Measurements from ENCODE around the gene SYMPK.

Gene SYMPK

DNA sequence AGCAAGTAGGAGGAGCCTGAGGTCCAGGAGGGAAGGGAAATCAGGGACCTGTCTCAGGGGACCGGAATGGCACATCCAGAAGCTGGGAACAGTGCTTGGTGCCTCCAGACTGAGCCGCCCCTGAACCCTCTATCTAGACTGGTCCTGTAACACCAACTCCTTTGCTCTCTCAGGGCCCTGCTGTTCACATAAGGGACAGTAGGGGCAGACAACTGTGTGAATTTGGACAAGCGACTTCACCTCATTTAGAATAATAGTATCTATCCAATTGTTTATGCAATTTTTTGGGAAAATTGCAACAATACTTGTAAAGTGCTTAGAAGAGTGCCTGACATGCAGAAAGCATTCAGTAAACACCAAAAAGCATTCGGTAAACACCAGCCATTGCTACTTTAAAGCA is 14.0 kb downstream of the SYMPK start:
- Histone ChIP-seq H3K4me3 (ENCODE audit: low read depth in 1 of 2, low read length in 2 of 2) (no peak overlapping the region), H3K4me2 (ENCODE audit: insufficient read depth, low read length) (no peak overlapping the region), H4K20me1 (ENCODE audit: insufficient read depth, low read length) (peaks cover 12% of the 10 kb centered on the region), H3K27me3 (ENCODE audit: insufficient read depth, low read length, poor library complexity) (no peaks in the 10 kb centered on the region), H3K36me3 (ENCODE audit: insufficient read depth, low read length) (peaks cover 97% of the 10 kb centered on the region), H3K4me1 (ENCODE audit: insufficient read depth, low read length) (no peaks in the 10 kb centered on the region), H3K79me2 (ENCODE audit: insufficient read depth, low read length) (no peaks in the 10 kb centered on the region), H2AFZ (ENCODE audit: low read depth, low read length) (no peak overlapping the region), H3K27ac (ENCODE audit: low read length) (no peak overlapping the region), H3K9me3 (ENCODE audit: insufficient read depth, low read length, severe bottlenecking) (no peaks in the 10 kb centered on the region), H3K9ac (ENCODE audit: low read depth, low read length) (no peak overlapping the region)
- ATAC-seq (ENCODE audit: insufficient read depth, low read depth): peak; percentile 69; the same call in 2 of the 3 replicates
- TF ChIP-seq, protein P1, sequence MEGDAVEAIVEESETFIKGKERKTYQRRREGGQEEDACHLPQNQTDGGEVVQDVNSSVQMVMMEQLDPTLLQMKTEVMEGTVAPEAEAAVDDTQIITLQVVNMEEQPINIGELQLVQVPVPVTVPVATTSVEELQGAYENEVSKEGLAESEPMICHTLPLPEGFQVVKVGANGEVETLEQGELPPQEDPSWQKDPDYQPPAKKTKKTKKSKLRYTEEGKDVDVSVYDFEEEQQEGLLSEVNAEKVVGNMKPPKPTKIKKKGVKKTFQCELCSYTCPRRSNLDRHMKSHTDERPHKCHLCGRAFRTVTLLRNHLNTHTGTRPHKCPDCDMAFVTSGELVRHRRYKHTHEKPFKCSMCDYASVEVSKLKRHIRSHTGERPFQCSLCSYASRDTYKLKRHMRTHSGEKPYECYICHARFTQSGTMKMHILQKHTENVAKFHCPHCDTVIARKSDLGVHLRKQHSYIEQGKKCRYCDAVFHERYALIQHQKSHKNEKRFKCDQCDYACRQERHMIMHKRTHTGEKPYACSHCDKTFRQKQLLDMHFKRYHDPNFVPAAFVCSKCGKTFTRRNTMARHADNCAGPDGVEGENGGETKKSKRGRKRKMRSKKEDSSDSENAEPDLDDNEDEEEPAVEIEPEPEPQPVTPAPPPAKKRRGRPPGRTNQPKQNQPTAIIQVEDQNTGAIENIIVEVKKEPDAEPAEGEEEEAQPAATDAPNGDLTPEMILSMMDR (IDR thresholded peaks at IDR 0.05; ENCODE audit: borderline replicate concordance, extremely low read depth, low read length, poor library complexity, severe bottlenecking): peak; percentile 52
- no peak for TF ChIP-seq EZH2 (IDR thresholded peaks at IDR 0.05; ENCODE audit: borderline replicate concordance, low read depth, low read length, severe bottlenecking)
- DNase-seq: no peak

DNA sequence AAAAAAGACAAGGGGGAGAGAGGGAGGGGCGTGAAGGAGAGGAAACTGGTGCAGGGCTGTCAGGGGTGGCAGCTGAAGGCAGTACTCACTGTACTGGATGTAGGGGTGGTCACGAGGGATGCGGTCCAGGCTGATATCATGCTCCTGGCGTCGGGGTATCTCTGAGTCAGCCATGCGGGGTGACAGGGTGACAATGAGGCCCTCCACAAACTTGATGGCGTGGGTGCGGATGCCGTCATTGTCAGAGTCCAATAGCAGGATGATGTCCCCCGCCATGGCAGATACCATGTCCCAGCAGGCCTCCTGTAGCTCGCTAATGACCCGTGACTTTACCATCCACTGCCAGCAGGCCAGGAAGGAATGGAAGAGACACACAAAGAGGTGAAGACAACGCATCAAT is 15.3 kb downstream of the SYMPK start:
- Histone ChIP-seq H3K27me3 (ENCODE audit: insufficient read depth, low read length, poor library complexity) (no peaks in the 10 kb centered on the region), H4K20me1 (ENCODE audit: insufficient read depth, low read length) (peaks cover 8% of the 10 kb centered on the region; the same call in 1 of the 2 replicates), H3K9ac (ENCODE audit: low read depth, low read length) (no peak overlapping the region), H3K9me3 (ENCODE audit: insufficient read depth, low read length, severe bottlenecking) (no peaks in the 10 kb centered on the region), H3K4me2 (ENCODE audit: insufficient read depth, low read length) (no peak overlapping the region), H3K36me3 (ENCODE audit: insufficient read depth, low read length) (peaks cover 97% of the 10 kb centered on the region), H2AFZ (ENCODE audit: low read depth, low read length) (no peak overlapping the region), H3K79me2 (ENCODE audit: insufficient read depth, low read length) (no peaks in the 10 kb centered on the region), H3K4me1 (ENCODE audit: insufficient read depth, low read length) (no peaks in the 10 kb centered on the region), H3K4me3 (ENCODE audit: low read depth in 1 of 2, low read length in 2 of 2) (no peak overlapping the region), H3K27ac (ENCODE audit: low read length) (no peak overlapping the region)
- no peak for DNase-seq
- no peak for TF ChIP-seq EZH2 (IDR thresholded peaks at IDR 0.05; ENCODE audit: borderline replicate concordance, low read depth, low read length, severe bottlenecking)
- TF ChIP-seq, protein P1 (IDR thresholded peaks at IDR 0.05; ENCODE audit: borderline replicate concordance, extremely low read depth, low read length, poor library complexity, severe bottlenecking): no peak
- no peak for ATAC-seq (ENCODE audit: insufficient read depth, low read depth)

DNA sequence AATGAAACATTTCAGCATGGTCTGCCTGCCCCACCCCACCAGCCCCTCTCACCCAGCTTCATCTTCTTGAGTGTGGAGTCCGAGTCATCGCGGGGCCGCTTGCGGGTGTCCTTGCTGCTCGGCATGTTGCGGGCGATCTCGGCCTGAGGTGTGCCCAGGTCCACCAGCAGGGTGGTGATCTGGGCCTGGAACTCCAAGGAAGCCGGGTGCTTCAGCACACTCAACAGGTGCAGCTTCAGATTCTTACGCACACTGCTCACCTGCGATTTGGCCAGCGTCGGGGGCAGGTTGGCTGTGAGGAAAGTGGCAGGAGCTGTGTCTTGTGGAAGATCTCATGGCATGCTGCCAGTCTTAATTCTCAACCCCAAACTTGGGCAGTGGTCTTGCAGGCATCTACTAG is 20.7 kb downstream of the SYMPK start:
- no peak for ATAC-seq (ENCODE audit: insufficient read depth, low read depth)

More for the DNA sequence above, 20.7 kb downstream of the SYMPK start:
- Histone ChIP-seq H3K4me2 (ENCODE audit: insufficient read depth, low read length) (no peak overlapping the region), H3K27ac (ENCODE audit: low read length) (no peak overlapping the region), H4K20me1 (ENCODE audit: insufficient read depth, low read length) (peaks cover 5% of the 10 kb centered on the region), H2AFZ (ENCODE audit: low read depth, low read length) (no peak overlapping the region), H3K36me3 (ENCODE audit: insufficient read depth, low read length) (peaks cover 97% of the 10 kb centered on the region), H3K79me2 (ENCODE audit: insufficient read depth, low read length) (0 out of 2 replicates have a peak, but pooled peaks cover 2% of the 10 kb centered on the region), H3K9ac (ENCODE audit: low read depth, low read length) (no peak overlapping the region), H3K27me3 (ENCODE audit: insufficient read depth, low read length, poor library complexity) (no peaks in the 10 kb centered on the region), H3K4me1 (ENCODE audit: insufficient read depth, low read length) (no peaks in the 10 kb centered on the region), H3K9me3 (ENCODE audit: insufficient read depth, low read length, severe bottlenecking) (no peaks in the 10 kb centered on the region), H3K4me3 (ENCODE audit: low read depth in 1 of 2, low read length in 2 of 2) (no peak overlapping the region)
- DNase-seq: no peak
- TF ChIP-seq, protein P1 (IDR thresholded peaks at IDR 0.05; ENCODE audit: borderline replicate concordance, extremely low read depth, low read length, poor library complexity, severe bottlenecking): no peak
- TF ChIP-seq EZH2 (IDR thresholded peaks at IDR 0.05; ENCODE audit: borderline replicate concordance, low read depth, low read length, severe bottlenecking): no peak
